Umbilical cord (tissue), 2 donors: Measurements from ENCODE around the gene HHAT. TPM values are rescaled to one million over a fixed set of nuclear protein-coding genes. Genes with fewer than 3 reads are reported as not detected.

Source experiments
- DNase-seq: peaks from one replicate; pipeline ENCODE4 v3.0.0-alpha.2; 2015; ENCODE audit warnings: low spot score
- total RNA-seq: library from RNA; depleted of rRNA; stranded (reverse); fragments of >200 nt; gene quantifications from one replicate; pipeline ENCODE4 v1.2.3, GENCODE V29; 2014; ENCODE audit warnings: low replicate concordance; ENCODE audit not compliant: insufficient read depth

HHAT gene
- total RNA-seq, 1 donor from 2014 or later, result 6.3 TPM

GRCh38 chr1:210359255-210359654, 30.6 kb downstream of the HHAT start:
- no peak for DNase-seq

- peak; percentile 67 for DNase-seq
Observed at GRCh38 chr1:210360852-210361477, 32.3 kb downstream of the HHAT start.

- no peak for DNase-seq
Observed at GRCh38 chr1:210361665-210362064, 33.0 kb downstream of the HHAT start.

- no peak for DNase-seq
Observed at GRCh38 chr1:210362526-210362925, 33.8 kb downstream of the HHAT start.

- no peak for DNase-seq
Observed at GRCh38 chr1:210363119-210363518, 34.4 kb downstream of the HHAT start.

GRCh38 chr1:210364479-210364878, 35.8 kb downstream of the HHAT start:
- no peak for DNase-seq

GRCh38 chr1:210366767-210367166, 38.1 kb downstream of the HHAT start:
- DNase-seq, result no peak

GRCh38 chr1:210367566-210367965, 38.9 kb downstream of the HHAT start:
- DNase-seq, result no peak

GRCh38 chr1:210369425-210369824, 40.7 kb downstream of the HHAT start:
- DNase-seq, result no peak

- DNase-seq, result no peak
Observed at GRCh38 chr1:210371916-210372315, 43.2 kb downstream of the HHAT start.

- DNase-seq, result no peak
Observed at GRCh38 chr1:210372491-210372890, 43.8 kb downstream of the HHAT start.

- no peak for DNase-seq
Observed at GRCh38 chr1:210372931-210373627, 44.4 kb downstream of the HHAT start.

- no peak for DNase-seq
Observed at GRCh38 chr1:210373628-210373877, 44.9 kb downstream of the HHAT start.

- DNase-seq, result no peak
Observed at GRCh38 chr1:210373878-210374599, 45.3 kb downstream of the HHAT start.

GRCh38 chr1:210374600-210374953, 45.9 kb downstream of the HHAT start:
- no peak for DNase-seq

GRCh38 chr1:210376836-210377372, 48.2 kb downstream of the HHAT start:
- no peak for DNase-seq

- DNase-seq, result no peak
Observed at GRCh38 chr1:210377731-210378333, 49.1 kb downstream of the HHAT start.

GRCh38 chr1:210378736-210379135, 50.0 kb downstream of the HHAT start:
- no peak for DNase-seq

GRCh38 chr1:210381934-210382333, 53.2 kb downstream of the HHAT start:
- no peak for DNase-seq

GRCh38 chr1:210384625-210385024, 55.9 kb downstream of the HHAT start:
- no peak for DNase-seq

GRCh38 chr1:210385228-210385627, 56.5 kb downstream of the HHAT start:
- no peak for DNase-seq

- no peak for DNase-seq
Observed at GRCh38 chr1:210394281-210394821, 65.6 kb downstream of the HHAT start.
